Cardiac fibroblast (primary cell): ENCODE data around the gene MACROH2A2.

Source experiments
- DNase-seq, 2 donors: peaks; one replicate each; pipeline versions ENCODE4 v3.0.0 to v3.0.0-alpha.2; 2010; ENCODE audit warnings: low read depth in 2 of 2
- H3K4me3 ChIP-seq, 2 donors: replicated peaks in 1 of 2; 1 replicate in 1 of 2; 2 replicates in 1 of 2; pipeline ENCODE4 v1.5.1; 2011; ENCODE audit warnings: low read depth in 2 of 2, low read length in 2 of 2, mild to moderate bottlenecking in 2 of 2, moderate library complexity in 1 of 2
- CTCF ChIP-seq: IDR thresholded peaks from one replicate; pipeline ENCODE4 v1.5.1; 2011; ENCODE audit warnings: low read depth, mild to moderate bottlenecking, low read length, inconsistent platforms

Gene MACROH2A2

GRCh38 chr10:70135684-70136083 lies 83.0 kb downstream of the MACROH2A2 start:
- no peak for TF ChIP-seq CTCF
- H3K4me3 ChIP-seq: no peak overlapping the region
- no peak for DNase-seq

- H3K4me3 ChIP-seq: no peak overlapping the region
- DNase-seq: no peak
- TF ChIP-seq CTCF: no peak
Measured at GRCh38 chr10:70137135-70137534, 84.5 kb downstream of the MACROH2A2 start.

DNA sequence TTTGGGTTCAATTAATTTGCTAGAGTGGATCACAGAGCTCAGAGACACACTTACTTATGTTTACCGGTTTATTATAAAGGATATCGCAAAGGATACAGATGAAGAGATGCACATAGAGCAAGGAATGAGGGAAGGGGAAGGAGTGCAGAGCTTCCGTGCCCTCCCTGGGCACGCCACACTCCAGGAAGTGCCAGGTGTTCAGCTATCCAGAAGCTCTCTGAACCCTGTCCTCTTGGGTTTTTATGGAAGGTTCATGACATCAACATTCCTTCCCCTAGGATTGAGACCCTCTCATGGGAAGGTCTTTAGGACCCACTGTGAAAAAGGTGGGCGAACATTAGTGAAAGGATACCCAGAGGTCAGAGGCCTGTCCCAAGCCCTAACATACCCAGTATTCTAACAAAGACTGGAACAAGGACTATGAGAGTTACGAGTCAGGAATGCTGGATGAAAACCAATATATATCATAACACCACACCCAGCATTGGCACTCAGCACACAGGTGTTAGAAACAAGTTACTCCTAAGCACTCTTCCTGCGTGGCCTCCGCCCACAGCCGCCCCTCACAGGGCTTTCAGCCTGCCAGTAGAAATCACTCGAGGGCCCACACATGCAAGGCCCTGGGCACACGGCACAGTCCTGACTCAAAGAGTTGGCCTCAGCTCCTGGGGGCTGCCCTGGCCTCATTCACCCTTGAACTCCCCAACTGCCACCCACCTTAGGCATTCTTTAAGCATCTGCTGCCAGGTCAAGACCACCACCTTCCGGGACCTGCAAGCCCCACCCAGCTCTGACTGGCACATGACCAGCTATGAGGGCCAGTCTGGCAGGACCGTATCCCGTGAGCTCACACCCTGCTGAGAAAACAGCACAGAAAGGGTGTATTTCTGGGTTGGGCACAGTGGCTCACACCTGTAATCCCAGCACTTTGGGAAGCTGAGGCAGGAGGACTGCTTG lies 85.6 kb downstream of the MACROH2A2 start:
- H3K4me3 ChIP-seq: no peak overlapping the region
- TF ChIP-seq CTCF: no peak
- no peak for DNase-seq

DNA sequence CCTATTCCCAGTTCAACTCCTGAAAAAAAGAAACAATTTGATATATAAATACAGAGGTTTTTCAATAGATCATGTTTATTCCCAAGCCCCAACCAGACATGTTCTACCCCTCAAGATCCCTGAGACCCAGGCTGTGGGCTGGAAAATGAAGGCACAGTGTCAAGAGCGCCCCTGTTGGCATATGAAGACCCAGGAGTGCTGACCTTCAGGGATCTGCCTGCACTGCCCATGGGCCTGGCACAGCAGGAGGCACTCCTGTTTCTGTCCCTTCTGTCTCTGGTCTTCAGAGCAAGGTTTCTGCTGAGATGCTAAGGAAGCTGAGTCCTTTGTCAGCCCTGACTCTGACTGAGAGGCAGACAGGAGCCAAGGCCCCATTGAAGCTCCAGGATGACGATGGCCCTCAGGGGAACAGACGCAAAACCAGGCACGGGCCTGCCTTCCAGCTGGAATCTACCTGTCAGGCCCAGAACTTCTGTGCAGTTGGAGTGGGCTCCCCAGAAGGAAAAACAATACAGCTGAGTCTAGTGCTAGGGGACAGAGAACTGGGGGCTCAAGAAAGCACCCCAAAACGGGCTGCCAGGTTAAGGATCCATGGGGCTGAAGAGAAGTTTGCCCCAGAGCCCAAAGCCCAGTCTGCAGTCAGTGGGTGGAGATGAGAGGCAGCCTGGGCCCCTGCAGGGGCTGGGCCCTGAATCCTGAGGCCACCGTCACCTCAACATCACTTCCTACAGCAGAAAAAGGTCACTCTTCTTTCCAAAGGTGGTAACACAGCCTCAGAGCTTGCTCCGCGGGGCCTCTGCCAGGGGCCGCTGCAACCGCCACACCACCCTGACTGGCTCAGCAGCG lies 86.7 kb downstream of the MACROH2A2 start:
- H3K4me3 ChIP-seq: no peak overlapping the region
- no peak for TF ChIP-seq CTCF
- no peak for DNase-seq

- no peak overlapping the region for H3K4me3 ChIP-seq
- TF ChIP-seq CTCF: no peak
- DNase-seq: no peak
Measured at GRCh38 chr10:70139997-70140250, 87.3 kb downstream of the MACROH2A2 start.

DNA sequence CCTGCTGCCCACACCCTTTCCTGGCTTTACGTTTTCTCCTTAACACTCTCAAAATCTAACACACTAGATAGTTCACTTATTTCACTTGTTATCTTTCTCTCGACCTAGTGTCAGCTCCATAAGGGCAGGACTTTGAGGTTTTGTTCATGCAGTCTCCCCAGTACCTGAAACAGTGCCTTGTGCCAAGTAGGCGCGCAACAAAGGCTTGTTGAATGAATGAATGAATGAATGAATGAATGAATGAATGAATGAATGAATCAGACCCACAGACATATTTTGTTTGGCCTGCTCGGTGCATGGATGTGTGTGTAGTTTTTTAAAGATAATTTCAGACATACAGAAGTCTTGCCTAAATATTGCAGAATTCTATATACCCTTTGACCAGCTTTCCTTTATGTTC lies 87.7 kb downstream of the MACROH2A2 start:
- no peak for DNase-seq
- no peak for TF ChIP-seq CTCF
- H3K4me3 ChIP-seq: no peak overlapping the region
